ENCODE data around the gene PILRA. TPM values are rescaled to one million over a fixed set of nuclear protein-coding genes. Genes with fewer than 3 reads are reported as not detected.
"Not testable (repeated sequence)": the region's sequence is repeated elsewhere in the genome, so short reads cannot be mapped to it uniquely, and the experiment has no call there.

PILRA gene
- total RNA-seq, 1 donor from 2014 or later: not detected

DNA sequence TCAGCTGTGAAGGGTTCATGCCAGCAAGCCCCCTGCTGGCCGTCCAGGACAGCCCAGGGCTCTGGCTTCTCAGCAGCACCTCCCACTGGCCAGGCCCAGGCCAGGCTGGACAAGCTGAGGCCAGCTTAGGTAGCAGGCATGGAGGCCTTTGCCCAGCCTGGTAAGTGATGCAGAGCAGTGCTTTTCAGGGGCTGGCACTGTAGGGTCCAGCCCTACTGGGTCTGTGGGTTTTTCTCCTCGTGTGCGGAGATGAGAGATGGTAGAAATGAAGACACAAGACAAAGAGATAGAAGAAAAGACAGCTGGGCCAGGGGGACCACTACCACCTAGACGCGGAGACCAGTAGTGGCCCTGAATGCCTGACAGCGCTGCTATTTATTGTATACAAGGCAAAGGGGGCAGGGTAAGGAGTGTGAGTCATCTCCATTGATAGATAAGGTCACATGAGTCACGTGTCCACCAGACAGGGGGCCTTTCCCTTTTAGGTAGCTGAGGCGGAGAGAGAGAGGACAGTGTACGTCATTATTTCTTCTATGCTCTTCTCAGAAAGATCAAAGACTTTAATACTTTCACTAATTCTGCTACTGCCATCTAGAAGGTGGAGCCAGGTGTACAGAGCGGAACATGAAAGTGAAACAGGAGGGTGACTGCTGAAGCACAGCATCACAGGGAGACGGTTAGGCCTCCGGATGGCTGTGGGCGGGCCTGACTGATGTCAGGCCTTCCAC lies 28.6 kb upstream of the PILRA start:
- TF ChIP-seq, protein P1, sequence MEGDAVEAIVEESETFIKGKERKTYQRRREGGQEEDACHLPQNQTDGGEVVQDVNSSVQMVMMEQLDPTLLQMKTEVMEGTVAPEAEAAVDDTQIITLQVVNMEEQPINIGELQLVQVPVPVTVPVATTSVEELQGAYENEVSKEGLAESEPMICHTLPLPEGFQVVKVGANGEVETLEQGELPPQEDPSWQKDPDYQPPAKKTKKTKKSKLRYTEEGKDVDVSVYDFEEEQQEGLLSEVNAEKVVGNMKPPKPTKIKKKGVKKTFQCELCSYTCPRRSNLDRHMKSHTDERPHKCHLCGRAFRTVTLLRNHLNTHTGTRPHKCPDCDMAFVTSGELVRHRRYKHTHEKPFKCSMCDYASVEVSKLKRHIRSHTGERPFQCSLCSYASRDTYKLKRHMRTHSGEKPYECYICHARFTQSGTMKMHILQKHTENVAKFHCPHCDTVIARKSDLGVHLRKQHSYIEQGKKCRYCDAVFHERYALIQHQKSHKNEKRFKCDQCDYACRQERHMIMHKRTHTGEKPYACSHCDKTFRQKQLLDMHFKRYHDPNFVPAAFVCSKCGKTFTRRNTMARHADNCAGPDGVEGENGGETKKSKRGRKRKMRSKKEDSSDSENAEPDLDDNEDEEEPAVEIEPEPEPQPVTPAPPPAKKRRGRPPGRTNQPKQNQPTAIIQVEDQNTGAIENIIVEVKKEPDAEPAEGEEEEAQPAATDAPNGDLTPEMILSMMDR (IDR thresholded peaks at IDR 0.05; ENCODE audit: insufficient read depth, low read length, poor library complexity, severe bottlenecking): peak; percentile 53
- peak; percentile 41 for DNase-seq (ENCODE audit: low read depth)
- not testable (repeated sequence) for H3K4me3 ChIP-seq (ENCODE audit: low read depth, low read length); H3K36me3 ChIP-seq (ENCODE audit: control insufficient read depth, insufficient read depth, low read length); H3K27me3 ChIP-seq (ENCODE audit: control insufficient read depth, insufficient read depth, low read length)

- not testable (repeated sequence) for DNase-seq (ENCODE audit: low read depth); H3K27me3 ChIP-seq (ENCODE audit: control insufficient read depth, insufficient read depth, low read length); H3K36me3 ChIP-seq (ENCODE audit: control insufficient read depth, insufficient read depth, low read length); H3K4me3 ChIP-seq (ENCODE audit: low read depth, low read length)
- TF ChIP-seq, protein P1 (IDR thresholded peaks at IDR 0.05; ENCODE audit: insufficient read depth, low read length, poor library complexity, severe bottlenecking): peak; percentile 14
These were observed 28.0 kb upstream of the PILRA start for GRCh38 chr7:100345288-100345672.

DNA sequence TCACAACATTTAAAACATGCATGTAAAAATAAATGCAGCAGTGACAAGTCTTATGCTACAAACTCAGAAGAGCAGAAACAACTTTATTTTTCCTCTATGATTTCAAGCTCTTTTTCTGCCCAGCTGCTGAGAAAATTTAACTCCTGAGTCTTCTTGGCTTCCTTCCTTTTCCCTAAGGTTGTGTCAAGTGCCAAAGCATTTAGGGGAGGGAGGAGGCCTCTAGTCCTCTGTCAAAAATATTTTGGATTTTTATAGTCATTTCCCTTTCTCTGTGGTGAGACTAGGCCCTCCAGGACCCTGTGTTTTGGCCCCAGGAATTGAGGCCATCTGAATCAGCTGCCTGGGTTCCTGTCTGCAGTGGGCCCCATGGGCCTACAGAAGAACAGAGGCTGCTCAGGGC lies 26.4 kb upstream of the PILRA start:
- no peak overlapping the region for H3K4me3 ChIP-seq (ENCODE audit: low read depth, low read length)
- peaks cover 6% of the 10 kb centered on the region for H3K36me3 ChIP-seq (ENCODE audit: control insufficient read depth, insufficient read depth, low read length)
- TF ChIP-seq, protein P1 (IDR thresholded peaks at IDR 0.05; ENCODE audit: insufficient read depth, low read length, poor library complexity, severe bottlenecking): no peak
- no peaks in the 10 kb centered on the region for H3K27me3 ChIP-seq (ENCODE audit: control insufficient read depth, insufficient read depth, low read length)
- DNase-seq (ENCODE audit: low read depth): no peak

GRCh38 chr7:100348805-100349204 lies 24.5 kb upstream of the PILRA start:
- Histone ChIP-seq H3K36me3 (ENCODE audit: control insufficient read depth, insufficient read depth, low read length) (peaks cover 6% of the 10 kb centered on the region), H3K27me3 (ENCODE audit: control insufficient read depth, insufficient read depth, low read length) (no peaks in the 10 kb centered on the region), H3K4me3 (ENCODE audit: low read depth, low read length) (no peak overlapping the region)
- TF ChIP-seq, protein P1 (IDR thresholded peaks at IDR 0.05; ENCODE audit: insufficient read depth, low read length, poor library complexity, severe bottlenecking): no peak
- no peak for DNase-seq (ENCODE audit: low read depth)

DNA sequence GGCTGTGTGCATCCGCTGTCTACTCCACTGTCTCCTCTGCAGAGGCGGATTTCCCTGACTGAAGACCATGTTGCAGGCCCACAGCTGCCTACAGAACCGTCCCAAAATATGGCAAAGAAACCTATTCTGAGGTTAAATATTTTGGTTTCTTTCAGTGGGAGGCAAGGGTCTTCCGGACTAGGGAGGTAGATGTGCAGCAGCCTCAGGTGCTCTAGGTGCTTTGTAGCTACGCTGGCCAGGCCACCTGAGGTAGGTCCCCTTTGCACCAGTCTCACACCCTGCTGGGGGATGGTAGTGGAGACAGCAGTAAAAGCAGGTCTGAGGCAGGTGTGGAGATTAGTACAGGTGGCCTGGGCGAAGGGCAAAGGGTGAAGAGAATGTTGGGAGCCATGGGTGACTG lies 23.5 kb upstream of the PILRA start:
- no peak for DNase-seq (ENCODE audit: low read depth)
- TF ChIP-seq, protein P1 (IDR thresholded peaks at IDR 0.05; ENCODE audit: insufficient read depth, low read length, poor library complexity, severe bottlenecking): no peak
- H3K4me3 ChIP-seq (ENCODE audit: low read depth, low read length): no peak overlapping the region
- H3K27me3 ChIP-seq (ENCODE audit: control insufficient read depth, insufficient read depth, low read length): no peaks in the 10 kb centered on the region
- peaks cover 7% of the 10 kb centered on the region for H3K36me3 ChIP-seq (ENCODE audit: control insufficient read depth, insufficient read depth, low read length)

- Histone ChIP-seq H3K27me3 (ENCODE audit: control insufficient read depth, insufficient read depth, low read length) (no peaks in the 10 kb centered on the region), H3K4me3 (ENCODE audit: low read depth, low read length) (no peak overlapping the region), H3K36me3 (ENCODE audit: control insufficient read depth, insufficient read depth, low read length) (peaks cover 7% of the 10 kb centered on the region)
- DNase-seq (ENCODE audit: low read depth): no peak
- TF ChIP-seq, protein P1 (IDR thresholded peaks at IDR 0.05; ENCODE audit: insufficient read depth, low read length, poor library complexity, severe bottlenecking): no peak
These were observed 21.6 kb upstream of the PILRA start for GRCh38 chr7:100351657-100352058.

GRCh38 chr7:100352230-100352781 lies 21.0 kb upstream of the PILRA start:
- not testable (repeated sequence) for H3K36me3 ChIP-seq (ENCODE audit: control insufficient read depth, insufficient read depth, low read length)

More at GRCh38 chr7:100352230-100352781, 21.0 kb upstream of the PILRA start:
- H3K4me3 ChIP-seq (ENCODE audit: low read depth, low read length); DNase-seq (ENCODE audit: low read depth); H3K27me3 ChIP-seq (ENCODE audit: control insufficient read depth, insufficient read depth, low read length): not testable (repeated sequence)
